GM21723 (cell line): ENCODE data around the gene ZNF587.
"Not testable (repeated sequence)": the region's sequence is repeated elsewhere in the genome, so short reads cannot be mapped to it uniquely, and the experiment has no call there.

Experiments
- ATAC-seq: cut with Tn5 transposase; IDR thresholded peaks from one replicate; pipeline ENCODE4 v1.9.1; 2021; ENCODE audit warnings: mild to moderate bottlenecking, moderate library complexity; ENCODE audit not compliant: unreplicated experiment

ZNF587 gene

DNA sequence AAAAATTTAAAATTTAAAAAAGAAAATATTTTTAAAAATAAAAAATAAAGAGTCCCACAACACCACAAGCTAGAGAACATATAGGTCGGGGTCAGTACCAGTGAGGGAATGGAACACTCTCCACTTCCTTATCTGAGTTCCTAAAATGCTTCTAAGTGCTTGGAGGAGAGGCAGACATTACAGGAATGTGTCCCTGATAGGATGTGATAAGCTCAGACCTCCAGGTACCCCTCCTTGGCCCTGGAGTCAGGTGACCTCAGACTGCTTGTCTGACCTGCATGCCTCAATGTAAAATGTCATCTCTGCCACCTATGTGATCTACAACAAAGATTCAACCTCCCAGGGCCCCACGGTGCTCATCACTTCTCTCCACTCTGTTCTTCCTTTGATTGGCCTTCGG, 36.4 kb downstream of the ZNF587 start:
- no peak for ATAC-seq

DNA sequence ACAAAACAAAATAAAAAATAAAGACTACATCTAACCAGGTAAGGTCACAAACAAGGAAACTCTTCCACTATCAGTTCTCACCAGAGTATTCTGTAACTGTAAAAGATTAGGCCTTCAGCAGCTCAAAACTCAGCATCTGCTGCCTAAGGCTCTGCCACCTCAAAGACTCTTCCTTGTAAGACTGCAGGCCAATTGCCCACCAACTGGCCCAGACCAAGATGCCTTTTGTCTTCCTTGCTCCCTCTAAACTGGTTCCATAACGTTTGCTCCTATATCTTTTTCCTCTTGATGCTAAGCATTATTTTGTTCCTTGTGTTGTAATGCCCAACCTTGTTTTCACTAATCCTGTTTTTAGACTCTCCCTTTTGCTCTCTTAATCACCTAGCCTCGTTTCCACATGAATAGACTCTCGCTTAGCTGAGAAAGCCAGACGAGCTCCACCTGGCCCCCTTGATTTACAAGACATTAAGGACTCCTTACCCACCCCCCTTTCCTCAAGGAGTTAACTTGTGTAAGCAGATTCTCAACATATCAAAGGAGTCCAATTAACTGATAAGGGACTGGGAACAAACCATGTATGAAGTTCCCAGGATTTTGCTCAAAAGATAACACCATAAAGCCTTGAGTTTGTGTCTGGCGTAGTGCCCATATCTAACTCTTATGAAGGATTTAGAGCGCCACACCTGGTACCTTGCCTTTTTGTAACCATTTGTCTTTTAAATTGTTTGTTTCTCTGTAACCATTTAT, 37.7 kb downstream of the ZNF587 start:
- ATAC-seq, result no peak

DNA sequence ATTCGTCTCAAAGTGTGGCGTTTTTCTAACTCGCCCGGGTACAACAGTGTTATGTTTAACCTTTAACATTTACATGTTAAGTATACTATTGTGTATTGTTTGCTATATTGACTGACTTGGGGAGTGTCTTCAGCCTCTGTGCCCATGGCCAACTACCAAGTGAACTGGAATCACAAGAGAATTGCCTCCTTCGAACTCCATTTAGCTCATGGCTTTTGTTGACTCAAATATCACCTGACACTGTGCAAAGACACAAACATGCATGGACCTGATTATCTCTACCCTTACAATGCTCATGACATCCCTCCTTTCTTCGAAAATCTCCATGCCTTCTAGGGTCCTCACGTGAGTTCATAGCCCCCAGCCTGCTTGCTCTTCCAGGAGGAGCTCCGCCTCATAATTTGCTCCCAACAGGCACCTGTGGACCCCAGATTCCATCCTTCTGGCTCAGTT, 38.5 kb downstream of the ZNF587 start:
- ATAC-seq, result no peak

DNA sequence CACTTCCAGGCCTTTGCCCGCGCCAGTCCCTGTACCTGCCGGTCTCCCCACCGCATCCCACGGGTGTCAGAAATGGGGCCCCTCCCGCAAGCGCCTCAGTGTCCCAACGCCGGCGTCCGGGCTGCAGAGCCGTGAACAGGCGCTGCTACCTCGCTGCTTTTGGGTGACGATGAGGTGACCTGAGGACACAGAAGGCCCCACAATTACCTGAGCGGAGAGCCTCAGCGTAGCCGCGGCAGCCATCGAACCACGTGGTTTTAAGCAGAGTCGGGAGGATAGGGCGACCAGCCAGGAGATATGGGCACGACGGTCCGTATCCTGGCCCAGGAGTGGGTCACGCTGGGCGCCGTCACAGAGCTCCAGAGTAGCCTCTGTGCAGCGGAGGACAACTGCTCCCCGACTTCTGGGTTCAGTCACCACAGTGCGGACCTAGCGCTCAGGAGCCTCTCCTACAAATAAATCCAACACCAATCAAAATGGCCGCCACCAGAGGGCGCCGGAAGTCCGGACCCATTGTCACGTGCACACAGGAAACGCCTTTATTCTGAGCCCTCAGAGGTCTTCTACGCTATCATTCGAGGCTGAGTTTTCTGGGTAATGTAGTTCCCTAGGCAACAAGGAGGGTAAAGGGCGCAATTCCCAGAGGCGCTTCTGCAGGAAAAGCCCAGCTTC, 39.0 kb downstream of the ZNF587 start, which contains the start of gene ZNF814:
ZNF814 (minus strand) TSS at position 478 of the 672 bp plus-strand sequence; CDS start at position 243, 235 bp downstream.
- ATAC-seq, result peak; percentile 76

DNA sequence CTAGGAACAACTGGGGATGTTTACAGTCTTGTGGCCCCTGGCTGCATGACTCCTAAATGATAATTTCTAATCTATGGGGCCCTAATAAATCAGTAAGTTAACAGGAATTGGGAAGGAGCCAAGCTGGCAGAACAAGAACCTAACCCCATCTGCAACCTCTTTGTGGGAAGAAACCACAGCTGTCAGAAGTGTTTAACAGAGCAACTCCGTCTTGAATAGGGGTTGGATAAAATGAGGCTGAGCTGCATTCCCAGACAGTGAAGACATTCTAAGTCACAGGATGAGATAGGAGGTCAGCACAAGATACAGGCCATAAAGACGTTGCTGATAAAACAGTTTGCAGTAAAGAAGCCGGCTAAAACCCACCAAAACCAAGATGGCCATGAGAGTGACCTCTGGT, 41.0 kb downstream of the ZNF587 start:
- not testable (repeated sequence) for ATAC-seq

DNA sequence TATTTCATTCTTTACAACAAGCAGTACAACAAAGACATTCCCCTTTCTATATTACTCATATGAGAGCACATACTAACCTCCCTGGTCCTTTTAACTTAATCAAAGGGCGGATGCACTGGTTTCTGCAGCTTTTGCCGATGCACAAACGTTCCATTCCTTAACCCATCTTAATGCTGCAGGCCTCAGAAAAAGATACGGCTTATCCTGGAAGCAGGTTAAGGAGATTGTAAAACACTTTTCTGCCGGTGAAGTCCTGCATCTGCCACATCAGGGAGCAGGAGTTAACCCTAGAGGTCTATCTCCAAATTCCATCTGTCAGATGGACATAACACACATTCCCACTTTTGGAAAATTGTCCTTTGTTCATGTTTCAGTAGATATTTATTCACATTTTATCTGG, 50.7 kb downstream of the ZNF587 start:
- ATAC-seq, result no peak

DNA sequence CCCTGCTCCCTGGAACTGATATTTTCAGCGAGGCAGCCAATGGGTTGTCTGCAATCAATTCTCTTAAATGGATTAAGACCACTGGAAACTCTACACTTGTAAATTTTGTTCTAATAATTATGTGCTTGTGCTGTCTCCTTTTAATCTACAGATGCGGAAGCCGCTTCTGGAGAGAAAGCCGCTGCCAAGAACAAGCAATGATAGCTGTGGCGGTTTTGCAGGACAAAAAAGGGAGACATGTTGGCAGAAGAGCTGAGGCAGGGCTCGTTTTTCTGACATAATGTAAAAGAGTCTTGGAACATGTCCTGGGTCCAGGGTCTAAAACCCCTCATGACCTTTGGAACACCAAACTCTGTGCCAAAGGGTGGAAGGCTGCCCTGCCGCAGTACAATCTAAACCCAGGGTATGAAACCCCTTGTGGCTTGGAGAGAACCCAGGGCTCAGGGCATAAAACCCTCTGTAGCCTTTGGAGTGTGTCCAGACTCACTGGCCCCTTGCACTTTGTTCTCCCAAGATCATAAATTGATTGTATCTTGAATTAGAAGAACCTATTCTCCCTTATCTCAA, 54.0 kb downstream of the ZNF587 start:
- no peak for ATAC-seq

DNA sequence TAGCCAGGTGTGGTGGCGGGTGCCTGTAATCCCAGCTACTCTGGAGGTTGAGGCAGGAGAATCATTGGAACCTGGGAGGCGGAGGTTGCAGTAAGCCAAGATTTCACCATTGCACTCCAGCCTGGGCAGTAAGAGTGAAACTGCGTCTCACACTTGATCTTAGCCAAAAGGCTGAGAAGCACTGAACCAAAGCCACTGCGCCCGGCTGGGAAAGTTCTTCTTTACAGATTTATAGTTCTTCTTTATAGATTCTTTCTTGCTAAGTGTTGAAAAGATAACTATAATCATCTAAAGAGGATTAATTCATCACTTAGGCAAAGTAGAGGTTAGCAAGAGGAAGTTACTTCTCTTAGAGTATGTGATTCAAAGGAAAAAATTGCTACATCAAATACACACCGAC, 55.6 kb downstream of the ZNF587 start:
- ATAC-seq, result no peak

DNA sequence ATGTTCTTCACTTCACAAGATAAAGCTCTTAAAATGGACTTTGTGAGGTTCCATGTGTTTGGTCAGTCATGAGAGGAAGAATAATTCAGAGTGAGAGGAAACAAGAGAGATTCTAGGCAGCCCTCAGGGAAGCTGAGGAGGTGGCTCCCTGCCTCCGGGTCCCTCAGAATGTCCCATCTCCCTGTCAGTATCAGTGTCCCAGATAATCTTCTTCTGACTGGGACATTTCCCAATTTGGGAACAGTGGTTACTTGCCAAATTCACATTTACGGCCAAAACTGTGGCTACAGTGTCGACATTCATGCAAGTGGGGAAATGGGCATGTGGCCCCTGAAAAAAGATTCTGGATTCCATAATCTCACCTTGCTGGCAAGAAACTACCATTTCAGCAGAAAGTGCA, 57.7 kb downstream of the ZNF587 start:
- ATAC-seq, result no peak

DNA sequence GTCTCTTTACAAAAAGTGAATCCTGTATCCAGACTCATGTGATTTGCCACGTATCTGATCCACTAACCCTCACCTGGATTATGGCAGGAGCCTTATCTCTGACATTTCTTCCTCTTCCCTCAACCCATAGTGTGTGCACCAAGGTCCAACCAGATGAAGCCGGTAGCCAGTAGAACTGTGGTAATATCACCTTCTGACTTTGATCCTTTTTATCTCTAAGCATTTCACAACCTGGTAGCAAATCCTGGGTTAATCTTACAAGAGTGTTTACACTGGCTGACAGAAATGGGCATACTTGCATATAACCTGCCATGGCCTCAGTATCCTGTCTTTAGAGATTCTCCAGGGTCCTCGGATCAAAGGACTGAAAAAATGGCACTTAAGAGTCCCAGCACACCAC, 64.9 kb downstream of the ZNF587 start:
- ATAC-seq, result no peak
